Pancreas (tissue), 10 donors: ENCODE results near the gene CCDC175. TPM values are rescaled to one million over a fixed set of nuclear protein-coding genes. Genes with fewer than 3 reads are reported as not detected.

ENCODE experiments used
- ATAC-seq, 4 donors: fragments of 200-7000 bp; cut with Tn5 transposase; one replicate each; pipeline versions ENCODE4 v1.8.0 to v1.9.1; 2020; ENCODE audit warnings: mild to moderate bottlenecking in 4 of 4, moderate library complexity in 4 of 4
- DNase-seq, 6 donors: peaks; one replicate each; pipeline ENCODE4 v3.0.0-alpha.2; 2020
- FAIRE-seq: peaks from 2 replicates; lab custom pipeline; 2012; peaks lifted over from hg19 to GRCh38; lab: Jason Lieb, UNC
- H3K27ac ChIP-seq, 4 donors: fragments of 200-600 bp; sonication (generic); 1 replicate in 3 of 4; 2 replicates in 1 of 4; pipeline versions ENCODE4 v1.5.0 to v1.8.0; 2020
- H3K27me3 ChIP-seq, 4 donors: fragments of 200-600 bp; one replicate each; pipeline ENCODE4 v1.8.0; 2021
- H3K36me3 ChIP-seq, 3 donors: fragments of 200-600 bp; sonication (generic) in 1 of 3; one replicate each; pipeline versions ENCODE4 v1.5.0 to v1.8.0; 2020 to 2021
- H3K4me1 ChIP-seq, 3 donors: fragments of 200-600 bp; one replicate each; pipeline ENCODE4 v1.8.0; 2021
- H3K4me3 ChIP-seq, 4 donors: fragments of 200-600 bp; sonication (generic) in 2 of 4; one replicate each; pipeline versions ENCODE4 v1.5.0 to v1.8.0; 2020 to 2021
- H3K9me3 ChIP-seq, 4 donors: fragments of 200-600 bp; one replicate each; pipeline ENCODE4 v1.8.0; 2021
- WGBS, 2 donors: extraction: QIAGEN DNeasy Blood & Tissue Kit; methylation state at CpG; one replicate each; pipeline ENCODE4 v1.1.7; 2013; 5-methylcytosine and 5-hydroxymethylcytosine counted together
- intact Hi-C, 3 donors: fragments of 100-400 bp; cut with DNase I; formaldehyde crosslinking; loops; one replicate each; pipeline versions ENCODE4 v1.11.1 to v1.14.2; 2022
- polyA plus RNA-seq, 2 donors: library from polyadenylated mRNA; stranded (reverse); fragments of 200-250 nt; gene quantifications; one replicate each; pipeline ENCODE4 v1.2.3, GENCODE V29; 2013
- total RNA-seq, 6 donors: library from RNA; stranded (reverse); fragmentation: NEBNext Ultra II Directional in 4 of 6; extraction: Animal tissue kit (Norgen Biotek cat#: 25700) in 4 of 6; gene quantifications; one replicate each; pipeline versions ENCODE4 v1.2.1 to v1.2.4, GENCODE V29; 2021 to 2023
- TF ChIP-seq, protein P1 (sequence below), 4 donors: fragments of 200-600 bp; sonication (generic) in 3 of 4; IDR thresholded peaks; one replicate each; pipeline versions ENCODE4 v1.5.0 to v1.8.0; 2021; ENCODE audit warnings: antibody characterized with exemption in 4 of 4
- donor health status: healthy with polysubstance abuse.
- donor health status: DM: no; HTN: no; CAD: no; lungs with moderate emphysema.
- donor health status: DM: no; HTN: no; CAD: no.
- donor health status: control.
- donor health status: control.
- donor health status: Bipolar disorder and iron deficiency.
- donor health status: DM: yes; HTN: yes; CAD: no.
- donor health status: DM: no; HTN: no; CAD: no.
- donor health status: DM: no; HTN: no; CAD: no.
- donor health status: DM: yes; HTN: yes; CAD: no.

CCDC175 gene
- total and polyA plus RNA-seq, 8 donors, result not detected

DNA sequence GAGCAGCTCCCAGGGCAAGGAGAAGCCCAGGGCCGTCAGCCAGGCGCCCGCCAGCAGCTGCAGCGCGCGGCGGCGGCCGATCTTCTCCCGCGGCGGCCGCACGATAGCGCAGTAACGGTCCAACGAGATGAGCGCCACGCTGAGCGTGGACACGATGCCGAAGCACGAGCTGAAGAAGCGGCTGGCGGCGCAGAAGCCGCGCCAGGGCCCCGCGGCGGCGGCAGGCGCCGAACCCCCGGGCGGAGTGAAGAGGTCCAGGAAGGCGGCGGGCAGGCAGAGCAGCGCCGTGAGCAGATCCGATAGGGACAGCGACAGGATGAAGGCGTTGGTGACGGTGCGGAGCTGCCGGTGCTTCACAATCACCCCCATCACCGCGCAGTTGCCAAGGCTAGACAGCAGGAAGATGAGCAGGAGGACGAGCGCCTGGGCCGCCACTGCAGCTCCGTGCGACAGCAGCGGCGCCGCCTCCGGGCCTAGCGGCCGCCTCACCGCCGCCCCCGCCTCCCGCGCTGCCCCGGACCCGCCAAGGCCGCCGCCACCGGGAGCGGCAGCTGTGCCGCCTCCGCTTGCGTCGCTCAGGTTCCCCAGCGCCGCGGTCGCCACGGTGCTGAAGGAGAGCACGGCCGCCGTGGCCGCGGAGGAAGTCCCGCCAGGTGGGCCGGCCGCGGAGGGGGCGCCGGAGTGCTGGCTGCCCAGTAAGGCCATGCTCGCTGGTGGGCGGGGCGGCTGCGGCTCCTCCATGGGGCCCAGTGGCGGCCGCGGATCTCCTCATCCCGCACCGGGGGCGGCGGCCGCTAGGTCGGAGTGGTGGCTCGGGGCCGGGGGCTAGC lies 111.9 kb downstream of the CCDC175 start:
- intact Hi-C loops, result no loop called here
- Histone ChIP-seq H3K9me3 (no peaks in the 10 kb centered on the region), H3K36me3 (no peaks in the 10 kb centered on the region), H3K27ac (peak overlapping the region; percentile 56 to 76 (median 64)), H3K4me3 (peak overlapping the region; percentile 49 to 77 (median 65)), H3K4me1 (peaks cover 0 to 5% (median 5%) of the 10 kb centered on the region in 3 donors), H3K27me3 (no peaks in the 10 kb centered on the region)
- no peak for FAIRE-seq
- ATAC-seq, result peak; percentile 82 to 88 (median 88)
- peak; percentile 67 to 87 (median 74) for DNase-seq
- TF ChIP-seq, protein P1, sequence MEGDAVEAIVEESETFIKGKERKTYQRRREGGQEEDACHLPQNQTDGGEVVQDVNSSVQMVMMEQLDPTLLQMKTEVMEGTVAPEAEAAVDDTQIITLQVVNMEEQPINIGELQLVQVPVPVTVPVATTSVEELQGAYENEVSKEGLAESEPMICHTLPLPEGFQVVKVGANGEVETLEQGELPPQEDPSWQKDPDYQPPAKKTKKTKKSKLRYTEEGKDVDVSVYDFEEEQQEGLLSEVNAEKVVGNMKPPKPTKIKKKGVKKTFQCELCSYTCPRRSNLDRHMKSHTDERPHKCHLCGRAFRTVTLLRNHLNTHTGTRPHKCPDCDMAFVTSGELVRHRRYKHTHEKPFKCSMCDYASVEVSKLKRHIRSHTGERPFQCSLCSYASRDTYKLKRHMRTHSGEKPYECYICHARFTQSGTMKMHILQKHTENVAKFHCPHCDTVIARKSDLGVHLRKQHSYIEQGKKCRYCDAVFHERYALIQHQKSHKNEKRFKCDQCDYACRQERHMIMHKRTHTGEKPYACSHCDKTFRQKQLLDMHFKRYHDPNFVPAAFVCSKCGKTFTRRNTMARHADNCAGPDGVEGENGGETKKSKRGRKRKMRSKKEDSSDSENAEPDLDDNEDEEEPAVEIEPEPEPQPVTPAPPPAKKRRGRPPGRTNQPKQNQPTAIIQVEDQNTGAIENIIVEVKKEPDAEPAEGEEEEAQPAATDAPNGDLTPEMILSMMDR (IDR thresholded peaks at IDR 0.05), result no peak
- 0% methylated on average over 91 to 105 of the region's 105 CpGs for WGBS, 2 donors

- Histone ChIP-seq H3K9me3 (no peaks in the 10 kb centered on the region), H3K27ac (peak overlapping the region; percentile 56 to 76 (median 64)), H3K4me3 (peak overlapping the region; percentile 49 to 77 (median 65)), H3K4me1 (peaks cover 0 to 5% (median 5%) of the 10 kb centered on the region in 3 donors), H3K36me3 (no peaks in the 10 kb centered on the region), H3K27me3 (no peaks in the 10 kb centered on the region)
- intact Hi-C loops, result no loop called here
- TF ChIP-seq, protein P1 (IDR thresholded peaks at IDR 0.05), result no peak
- DNase-seq (peak in 4 of 6 donors; percentile 11 to 81 (median 24)), FAIRE-seq (no peak), ATAC-seq (peak in 1 of 4 donors; percentile 37)
- WGBS, 2 donors, result 31 to 36% methylated on average over 58 to 60 of the region's 60 CpGs
These were observed 112.7 kb downstream of the CCDC175 start for GRCh38 chr14:59463787-59464485.

GRCh38 chr14:59461891-59462290 lies 114.7 kb downstream of the CCDC175 start:
- TF ChIP-seq, protein P1 (IDR thresholded peaks at IDR 0.05), result no peak
- 77 to 82% methylated on average over 1 of the region's 1 CpG for WGBS, 2 donors

DNA sequence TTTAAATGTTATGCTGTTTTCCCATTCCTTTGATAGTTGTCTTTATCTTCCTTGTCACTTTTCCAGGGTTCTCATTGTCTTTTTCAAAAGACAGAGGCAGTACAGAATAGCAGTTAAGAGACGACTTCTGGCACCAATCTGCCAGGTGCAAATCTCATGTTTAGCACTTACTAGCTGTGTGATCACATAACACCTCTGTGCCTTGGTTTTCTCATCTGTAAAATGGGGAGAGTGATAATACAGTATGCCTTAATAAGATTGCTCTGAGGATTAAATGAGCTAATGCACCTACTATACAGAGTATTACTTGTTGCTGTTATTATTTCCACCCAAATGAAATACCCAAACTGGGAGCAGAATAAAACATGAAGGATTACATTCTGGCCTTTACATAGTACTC lies 116.2 kb downstream of the CCDC175 start:
- no peak for FAIRE-seq
- ATAC-seq, result no peak
- TF ChIP-seq, protein P1 (IDR thresholded peaks at IDR 0.05), result no peak
- WGBS, 2 donors, result 88 to 92% methylated on average over 1 of the region's 1 CpG
- Histone ChIP-seq H3K9me3 (no peaks in the 10 kb centered on the region), H3K4me1 (peaks cover 0 to 5% (median 5%) of the 10 kb centered on the region in 3 donors), H3K27me3 (no peaks in the 10 kb centered on the region), H3K36me3 (no peaks in the 10 kb centered on the region), H3K4me3 (no peak overlapping the region), H3K27ac (no peak overlapping the region)
- intact Hi-C loops, result no loop called here
- no peak for DNase-seq

More at GRCh38 chr14:59461891-59462290, 114.7 kb downstream of the CCDC175 start:
- intact Hi-C loops, result no loop called here
- Histone ChIP-seq H3K27ac (no peak overlapping the region), H3K36me3 (no peaks in the 10 kb centered on the region), H3K4me1 (peaks cover 0 to 5% (median 5%) of the 10 kb centered on the region in 3 donors), H3K4me3 (no peak overlapping the region), H3K27me3 (no peaks in the 10 kb centered on the region), H3K9me3 (no peaks in the 10 kb centered on the region)
- DNase-seq (no peak), ATAC-seq (no peak), FAIRE-seq (no peak)
